Left renal pelvis (tissue), 4 donors: ENCODE results near the gene HS1BP3. TPM values are rescaled to one million over a fixed set of nuclear protein-coding genes. Genes with fewer than 3 reads are reported as not detected.

Source experiments
- DNase-seq, 4 donors: peaks; one replicate each; pipeline ENCODE4 v3.0.0-alpha.2; 2013; ENCODE audit warnings: low read depth in 4 of 4, low spot score in 3 of 4
- polyA plus RNA-seq, 4 donors: library from polyadenylated mRNA; unstranded; fragments of 120-200 nt; gene quantifications; one replicate each; pipeline ENCODE4 v1.2.1, GENCODE V29; 2013; ENCODE audit not compliant: insufficient read length in 4 of 4

The HS1BP3 gene
- polyA plus RNA-seq, 4 donors: 9.1 to 20.0 (median 16.8) TPM

GRCh38 chr2:20575935-20576597 lies 74.8 kb downstream of the HS1BP3 start:
- no peak for DNase-seq

- DNase-seq: no peak
Observed at GRCh38 chr2:20575414-20575813, 75.5 kb downstream of the HS1BP3 start.

GRCh38 chr2:20574930-20575329 lies 76.0 kb downstream of the HS1BP3 start:
- no peak for DNase-seq

GRCh38 chr2:20574423-20574911 lies 76.4 kb downstream of the HS1BP3 start:
- DNase-seq: no peak

- DNase-seq: no peak
Observed at GRCh38 chr2:20573620-20574422, 77.1 kb downstream of the HS1BP3 start.

- no peak for DNase-seq
Observed at GRCh38 chr2:20572221-20572620, 78.7 kb downstream of the HS1BP3 start.

GRCh38 chr2:20571644-20572215 lies 79.2 kb downstream of the HS1BP3 start:
- no peak for DNase-seq

GRCh38 chr2:20571231-20571630 lies 79.7 kb downstream of the HS1BP3 start:
- DNase-seq: no peak

- no peak for DNase-seq
Observed at GRCh38 chr2:20570249-20570648, 80.6 kb downstream of the HS1BP3 start.

GRCh38 chr2:20569464-20570223 lies 81.3 kb downstream of the HS1BP3 start:
- DNase-seq: no peak

- no peak for DNase-seq
Observed at GRCh38 chr2:20568501-20569463, 82.1 kb downstream of the HS1BP3 start.

- DNase-seq: no peak
Observed at GRCh38 chr2:20567926-20568179, 83.0 kb downstream of the HS1BP3 start.

Other genes with a start within 250 kb of the HS1BP3 start
- gene RHOB, start 204.0 kb downstream of the HS1BP3 start, polyA plus RNA-seq: 100 to 1,000 TPM in 1 of 4 donors, 10 to 100 TPM in 3; 76.9 to 394 (median 82.7) TPM
- 1 to 10 TPM; 1.8 to 4.9 (median 3.9) TPM for gene GDF7, start 16.0 kb upstream of the HS1BP3 start, polyA plus RNA-seq
- gene LDAH, start 172.0 kb upstream of the HS1BP3 start, polyA plus RNA-seq: 10 to 100 TPM; 18.0 to 43.8 (median 38.2) TPM